Adrenal gland (tissue), 5 donors: ENCODE measurements around the gene TMEM51.

ENCODE experiments used
- POLR2A ChIP-seq, 2 donors: fragments of 450-650 bp; IDR thresholded peaks; one replicate each; pipeline ENCODE4 v1.6.1; 2017; ENCODE audit warnings: antibody characterized with exemption in 2 of 2, mild to moderate bottlenecking in 2 of 2, moderate library complexity in 1 of 2
- TF ChIP-seq, protein P1 (sequence below), 6 experiments: fragments of 450-650 bp in 4 of 6; fragments of 200-600 bp in 2 of 6; sonication (generic) in 1 of 6; IDR thresholded peaks; 1 replicate in 5 of 6; 2 replicates in 1 of 6; pipeline versions ENCODE4 v1.5.1 to v1.8.0; 2016 to 2021; ENCODE audit warnings: antibody characterized with exemption in 6 of 6, mild to moderate bottlenecking in 2 of 6, moderate library complexity in 1 of 6
- donor health status: DM: no; HTN: no; CAD: no.

DNA sequence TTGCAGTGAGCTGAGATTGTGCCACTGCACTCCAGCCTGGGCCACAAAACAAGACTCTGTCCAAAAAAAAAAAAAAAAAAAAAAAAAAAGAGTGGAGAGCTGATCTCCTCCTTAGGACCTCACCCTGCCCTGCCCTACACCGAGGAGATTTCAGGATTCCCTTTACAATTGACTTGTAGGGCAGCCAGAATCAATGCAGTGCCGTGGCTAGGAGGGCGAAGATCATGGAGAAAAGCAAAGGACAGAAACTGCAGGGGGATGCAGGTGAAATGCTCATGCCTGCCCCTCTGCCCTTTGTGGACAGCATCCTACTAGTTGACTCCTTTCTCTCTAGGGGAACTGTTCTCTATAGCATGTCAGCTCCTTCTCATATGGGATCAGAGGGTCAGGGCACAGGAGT, 103.0 kb downstream of the TMEM51 start:
- TF ChIP-seq, protein P1, sequence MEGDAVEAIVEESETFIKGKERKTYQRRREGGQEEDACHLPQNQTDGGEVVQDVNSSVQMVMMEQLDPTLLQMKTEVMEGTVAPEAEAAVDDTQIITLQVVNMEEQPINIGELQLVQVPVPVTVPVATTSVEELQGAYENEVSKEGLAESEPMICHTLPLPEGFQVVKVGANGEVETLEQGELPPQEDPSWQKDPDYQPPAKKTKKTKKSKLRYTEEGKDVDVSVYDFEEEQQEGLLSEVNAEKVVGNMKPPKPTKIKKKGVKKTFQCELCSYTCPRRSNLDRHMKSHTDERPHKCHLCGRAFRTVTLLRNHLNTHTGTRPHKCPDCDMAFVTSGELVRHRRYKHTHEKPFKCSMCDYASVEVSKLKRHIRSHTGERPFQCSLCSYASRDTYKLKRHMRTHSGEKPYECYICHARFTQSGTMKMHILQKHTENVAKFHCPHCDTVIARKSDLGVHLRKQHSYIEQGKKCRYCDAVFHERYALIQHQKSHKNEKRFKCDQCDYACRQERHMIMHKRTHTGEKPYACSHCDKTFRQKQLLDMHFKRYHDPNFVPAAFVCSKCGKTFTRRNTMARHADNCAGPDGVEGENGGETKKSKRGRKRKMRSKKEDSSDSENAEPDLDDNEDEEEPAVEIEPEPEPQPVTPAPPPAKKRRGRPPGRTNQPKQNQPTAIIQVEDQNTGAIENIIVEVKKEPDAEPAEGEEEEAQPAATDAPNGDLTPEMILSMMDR (IDR thresholded peaks at IDR 0.05) = no peak
- TF ChIP-seq POLR2A (IDR thresholded peaks at IDR 0.05) = no peak
